Karpas-422 (cell line): ENCODE data around the gene MAJIN. TPM values are rescaled to one million over a fixed set of nuclear protein-coding genes. Genes with fewer than 3 reads are reported as not detected.

Source experiments
- DNase-seq: peaks from one replicate; pipeline ENCODE4 v3.0.0-alpha.2; 2015
- H2AFZ ChIP-seq: fragments of 200-600 bp; sonication (generic); 2 replicates; pipeline ENCODE4 v1.6.1; 2014; ENCODE audit warnings: antibody characterized with exemption, low read length, mixed read lengths
- H3K27ac ChIP-seq: fragments of 200-600 bp; sonication (generic); 2 replicates; pipeline ENCODE4 v1.5.1; 2014; ENCODE audit warnings: mild to moderate bottlenecking, low read length, moderate library complexity
- H3K27me3 ChIP-seq: fragments of 200-600 bp; sonication (generic); 2 replicates; pipeline ENCODE4 v1.6.1; 2014; ENCODE audit warnings: low read length, mixed read lengths
- H3K36me3 ChIP-seq: fragments of 200-600 bp; sonication (generic); 2 replicates; pipeline ENCODE4 v1.6.1; 2014; ENCODE audit warnings: low read length, mixed read lengths; ENCODE audit not compliant: insufficient read depth
- H3K4me1 ChIP-seq: fragments of 200-600 bp; sonication (generic); 2 replicates; pipeline ENCODE4 v1.6.1; 2014; ENCODE audit warnings: mild to moderate bottlenecking, low read length, mixed read lengths
- H3K4me2 ChIP-seq: fragments of 200-600 bp; sonication (generic); 2 replicates; pipeline ENCODE4 v1.6.1; 2014; ENCODE audit warnings: low read length, low read depth, mild to moderate bottlenecking; ENCODE audit not compliant: poor library complexity, severe bottlenecking
- H3K4me3 ChIP-seq: fragments of 200-600 bp; sonication (generic); 2 replicates; pipeline ENCODE4 v1.5.1; 2014; ENCODE audit warnings: mild to moderate bottlenecking, antibody characterized with exemption, low read length, mixed read lengths
- H3K79me2 ChIP-seq: fragments of 200-600 bp; sonication (generic); 2 replicates; pipeline ENCODE4 v1.6.1; 2014; ENCODE audit warnings: mild to moderate bottlenecking, low read length, mixed read lengths
- H3K9ac ChIP-seq: fragments of 200-600 bp; sonication (generic); 2 replicates; pipeline ENCODE4 v1.6.0; 2014; ENCODE audit warnings: low read length
- H3K9me2 ChIP-seq: fragments of 200-600 bp; sonication (generic), shearing (Covaris generic); replicated peaks from 2 replicates; pipeline ENCODE4 v1.6.0; 2014; ENCODE audit warnings: mild to moderate bottlenecking, low read length, moderate library complexity; ENCODE audit not compliant: insufficient read depth
- H3K9me3 ChIP-seq: fragments of 300-700, 200-600 bp; sonication (generic); 2 replicates; pipeline ENCODE4 v1.6.1; 2014; ENCODE audit warnings: low read length, mixed read lengths
- H4K20me1 ChIP-seq: fragments of 200-600 bp; sonication (generic); 2 replicates; pipeline ENCODE4 v1.6.1; 2014; ENCODE audit warnings: mild to moderate bottlenecking, antibody characterized with exemption, low read length, low read depth; ENCODE audit not compliant: insufficient read depth
- total RNA-seq: library from RNA; depleted of rRNA; stranded (reverse); fragments of >200 nt; shearing (Covaris generic); gene quantifications from 2 replicates; pipeline ENCODE4 v1.2.3, GENCODE V29; 2014; ENCODE audit warnings: low replicate concordance

Gene MAJIN
- total RNA-seq, 1 experiment from 2014 or later: not detected

DNA sequence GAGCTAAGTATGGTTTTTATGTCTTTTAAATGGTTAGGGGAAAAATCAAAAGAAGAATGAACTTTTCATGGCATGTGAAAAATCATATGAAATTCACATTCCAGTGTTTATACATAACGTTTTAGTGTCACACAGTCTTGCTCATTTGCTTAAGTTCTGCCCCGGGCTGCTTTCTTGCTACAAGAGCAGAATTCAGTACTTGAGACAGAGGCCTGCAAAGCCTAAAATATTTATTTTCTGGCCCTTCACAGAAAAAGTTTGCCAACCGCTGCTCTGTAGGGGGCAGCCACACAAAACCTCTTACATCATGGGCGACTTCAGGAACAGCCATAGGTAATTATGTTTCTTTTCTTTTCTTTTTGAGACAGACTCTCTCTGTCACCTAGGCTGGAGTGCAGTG lies 53.9 kb downstream of the MAJIN start:
- Histone ChIP-seq H3K4me3 (peak overlapping the region; percentile 85), H4K20me1 (no peaks in the 10 kb centered on the region), H3K9ac (peak overlapping the region; percentile 84), H3K9me2 (no peaks in the 10 kb centered on the region), H3K27ac (peak overlapping the region; percentile 69), H3K27me3 (no peaks in the 10 kb centered on the region), H3K9me3 (no peaks in the 10 kb centered on the region), H3K4me1 (peaks cover 39% of the 10 kb centered on the region), H3K4me2 (peak overlapping the region; percentile 99), H3K36me3 (peaks cover 1% of the 10 kb centered on the region; the same call in 1 of the 2 replicates), H3K79me2 (peaks cover 21% of the 10 kb centered on the region), H2AFZ (peak overlapping the region; percentile 90)
- DNase-seq: peak; percentile 75

DNA sequence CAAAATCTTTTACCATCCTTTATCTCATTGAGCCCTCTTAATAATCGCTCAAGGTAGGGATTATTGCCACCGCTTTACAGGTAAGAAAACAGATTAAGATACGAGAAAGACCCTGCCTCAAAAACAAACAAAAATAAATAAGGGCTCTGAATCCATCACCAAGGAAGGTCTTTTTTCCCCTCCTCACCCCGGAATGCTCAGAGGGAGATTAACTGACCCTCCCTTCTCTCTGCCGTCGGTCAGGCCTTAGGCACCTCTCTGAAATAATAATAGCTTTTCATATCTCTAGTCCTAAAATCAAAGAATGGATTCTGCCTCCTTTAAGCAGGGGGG lies 54.3 kb downstream of the MAJIN start:
- H3K9me2 ChIP-seq: no peaks in the 10 kb centered on the region
- H4K20me1 ChIP-seq: no peaks in the 10 kb centered on the region
- peak overlapping the region; percentile 84 for H3K9ac ChIP-seq
- H3K27ac ChIP-seq: peak overlapping the region; percentile 69
- H3K36me3 ChIP-seq: peaks cover 4% of the 10 kb centered on the region; the same call in 1 of the 2 replicates
- H3K4me2 ChIP-seq: peak overlapping the region; percentile 99
- H3K4me1 ChIP-seq: peaks cover 39% of the 10 kb centered on the region
- H3K4me3 ChIP-seq: peak overlapping the region; percentile 85
- DNase-seq: no peak
- H2AFZ ChIP-seq: peak overlapping the region; percentile 90
- no peaks in the 10 kb centered on the region for H3K27me3 ChIP-seq
- H3K79me2 ChIP-seq: peaks cover 21% of the 10 kb centered on the region
- H3K9me3 ChIP-seq: no peaks in the 10 kb centered on the region

DNA sequence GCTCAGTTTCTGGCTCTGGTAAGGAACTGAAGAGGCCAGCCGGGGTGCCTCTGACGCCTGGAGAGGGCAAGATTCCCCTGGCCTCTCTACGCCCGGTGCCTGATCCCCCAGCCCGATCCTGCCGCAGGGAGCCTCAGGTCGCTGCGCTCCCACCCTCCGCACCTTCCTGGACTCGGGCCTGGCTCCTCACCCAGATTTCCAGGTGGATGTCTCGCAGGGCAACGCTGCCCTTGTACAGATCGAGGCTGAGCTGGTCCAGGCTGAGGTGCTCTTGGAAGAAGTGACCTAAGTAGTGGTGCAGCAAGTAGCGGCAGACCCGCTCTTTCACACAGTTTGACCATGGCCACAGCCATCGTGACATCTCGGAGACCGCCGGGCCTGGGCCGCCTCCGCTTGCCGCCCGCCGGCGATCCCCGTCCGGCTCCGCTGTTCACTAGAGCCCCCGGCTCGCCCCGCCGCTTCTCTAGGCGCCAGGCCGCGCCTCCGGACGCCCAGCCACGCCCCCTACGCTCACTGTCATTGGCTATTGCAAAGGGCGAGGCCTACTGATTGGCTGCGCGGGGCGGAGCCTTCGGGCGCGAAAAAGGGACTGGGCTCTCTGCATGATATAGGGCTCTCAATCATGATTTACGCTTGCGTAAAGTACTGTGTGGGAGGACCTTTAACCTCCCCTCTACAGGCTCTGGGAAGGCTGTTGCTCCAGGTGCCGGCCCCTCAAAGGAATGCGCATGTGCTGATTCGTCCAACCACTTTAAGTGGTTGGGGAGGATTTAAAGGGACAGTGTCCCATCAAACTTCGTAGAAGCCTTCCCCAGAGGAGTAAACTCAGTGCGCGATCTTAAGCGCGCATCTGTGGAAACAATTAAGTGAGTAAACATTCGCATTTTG lies 54.9 kb downstream of the MAJIN start, which contains the start of gene ATG2A:
TSS of gene ATG2A (minus strand) at position 435 of the 888 bp plus-strand sequence. CDS start at position 361, 74 bp downstream.
- peaks cover 21% of the 10 kb centered on the region for H3K79me2 ChIP-seq
- DNase-seq: peak; percentile 99
- no peaks in the 10 kb centered on the region for H3K9me2 ChIP-seq
- peak within 1 kb of the TSS; percentile 90 for H2AFZ ChIP-seq
- peak within 1 kb of the TSS; percentile 69 for H3K27ac ChIP-seq
- no peaks in the 10 kb centered on the region for H3K9me3 ChIP-seq
- peak within 1 kb of the TSS; percentile 84 for H3K9ac ChIP-seq
- H3K4me2 ChIP-seq: peak within 1 kb of the TSS; percentile 99
- H3K4me3 ChIP-seq: peak within 1 kb of the TSS; percentile 85
- peaks cover 4% of the 10 kb centered on the region; the same call in 1 of the 2 replicates for H3K36me3 ChIP-seq
- H4K20me1 ChIP-seq: no peaks in the 10 kb centered on the region
- H3K4me1 ChIP-seq: peaks cover 39% of the 10 kb centered on the region
- H3K27me3 ChIP-seq: no peaks in the 10 kb centered on the region

DNA sequence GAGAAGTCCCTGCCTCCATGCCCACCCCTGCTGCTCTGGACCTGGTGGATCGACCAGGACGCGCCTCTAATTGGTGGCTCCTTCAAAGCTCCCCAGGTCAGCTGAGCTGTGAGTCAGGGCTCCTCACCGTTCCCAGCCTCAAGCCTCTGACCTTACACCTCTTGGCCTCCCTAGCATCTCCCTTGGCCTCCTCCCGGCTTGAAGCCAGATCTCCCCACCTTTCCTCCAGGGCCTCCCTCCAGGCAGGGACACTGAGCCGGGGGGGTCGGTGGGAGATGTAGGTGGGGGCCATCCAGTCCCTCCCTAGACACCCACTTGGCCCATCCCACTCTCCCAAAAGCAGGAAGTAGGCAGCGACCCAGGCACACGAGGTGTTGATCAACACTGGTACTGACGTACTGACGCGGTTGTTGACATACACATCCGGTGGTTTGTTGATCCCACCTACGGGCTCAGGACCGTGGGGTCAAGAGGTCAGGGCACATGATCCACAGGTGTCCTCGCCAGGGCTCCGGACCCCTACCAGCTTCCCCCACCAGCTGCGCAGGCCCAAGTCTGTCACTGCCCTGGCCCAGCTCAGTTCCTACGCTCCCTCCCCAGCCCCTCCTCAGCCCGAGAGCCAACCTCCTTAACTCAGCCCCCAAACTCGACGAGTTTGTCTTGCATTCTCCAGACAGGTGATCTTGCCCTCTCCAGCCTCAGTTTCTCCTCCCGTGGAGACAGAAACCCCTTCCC lies 55.7 kb downstream of the MAJIN start:
- no peak overlapping the region for H2AFZ ChIP-seq
- H3K27me3 ChIP-seq: no peaks in the 10 kb centered on the region
- H3K4me3 ChIP-seq: peak overlapping the region; percentile 75
- peaks cover 21% of the 10 kb centered on the region for H3K79me2 ChIP-seq
- peak; percentile 68 for DNase-seq
- H3K4me2 ChIP-seq: peak overlapping the region; percentile 81
- peak overlapping the region; percentile 82 for H3K9ac ChIP-seq
- peaks cover 4% of the 10 kb centered on the region; the same call in 1 of the 2 replicates for H3K36me3 ChIP-seq
- H4K20me1 ChIP-seq: no peaks in the 10 kb centered on the region
- no peaks in the 10 kb centered on the region for H3K9me3 ChIP-seq
- H3K9me2 ChIP-seq: no peaks in the 10 kb centered on the region
- H3K27ac ChIP-seq: peak overlapping the region; percentile 41
- H3K4me1 ChIP-seq: peaks cover 39% of the 10 kb centered on the region

DNA sequence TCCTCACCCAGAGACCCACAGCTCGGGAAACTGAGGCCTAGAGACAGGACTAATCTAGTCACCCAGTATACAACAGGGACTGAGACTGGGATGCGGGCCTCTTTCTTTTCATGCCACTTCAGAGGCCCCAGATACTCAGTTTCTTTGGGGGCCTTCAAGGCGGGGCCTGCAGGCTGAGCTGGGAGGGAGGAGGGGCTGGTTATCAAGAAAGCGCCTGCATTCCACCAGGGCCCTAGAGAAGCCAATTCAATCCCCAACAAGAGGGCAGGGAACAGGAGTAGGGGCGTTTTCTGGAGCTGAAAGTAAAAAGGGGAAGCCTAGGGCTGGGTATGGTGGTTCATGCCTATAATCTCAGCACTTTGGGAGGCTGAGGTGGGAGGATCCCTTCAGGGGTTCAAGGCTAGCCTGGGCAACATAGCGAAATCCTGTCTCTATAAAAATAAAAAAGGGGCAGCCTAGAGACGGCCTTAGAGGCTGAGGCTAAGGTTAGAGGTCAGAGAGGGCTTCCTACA lies 56.5 kb downstream of the MAJIN start:
- Histone ChIP-seq H3K4me1 (peaks cover 38% of the 10 kb centered on the region), H3K9me2 (no peaks in the 10 kb centered on the region), H3K79me2 (peaks cover 21% of the 10 kb centered on the region), H4K20me1 (no peaks in the 10 kb centered on the region), H2AFZ (no peak overlapping the region), H3K27me3 (no peaks in the 10 kb centered on the region), H3K9me3 (no peaks in the 10 kb centered on the region), H3K4me2 (peak overlapping the region; percentile 81), H3K27ac (peak overlapping the region; percentile 40), H3K4me3 (peak overlapping the region; percentile 75), H3K36me3 (peaks cover 4% of the 10 kb centered on the region; the same call in 1 of the 2 replicates), H3K9ac (peak overlapping the region; percentile 82)
- DNase-seq: no peak

DNA sequence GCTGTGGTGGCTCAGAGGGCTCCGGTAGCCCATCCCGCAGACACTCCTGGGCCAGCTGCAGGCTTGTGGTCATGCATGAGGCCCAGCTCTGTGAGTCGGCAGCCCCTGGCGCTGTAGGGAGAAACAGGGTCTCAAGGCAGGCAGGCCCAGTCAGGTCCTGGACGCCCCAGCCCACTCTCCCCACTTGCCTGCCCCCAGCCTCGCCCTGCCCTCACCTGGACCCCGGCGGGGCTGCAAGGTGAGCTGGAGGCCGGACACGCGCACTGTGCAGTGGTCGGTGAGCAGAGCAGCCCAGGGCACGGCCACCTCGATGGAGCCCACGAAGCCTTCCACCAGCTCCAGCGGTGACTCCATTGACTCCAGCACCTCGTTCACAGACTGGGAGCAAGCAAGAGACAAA lies 57.8 kb downstream of the MAJIN start:
- Histone ChIP-seq H3K4me2 (no peak overlapping the region), H3K4me1 (peaks cover 26% of the 10 kb centered on the region), H3K27me3 (no peaks in the 10 kb centered on the region), H3K9ac (no peak overlapping the region), H3K36me3 (peaks cover 4% of the 10 kb centered on the region; the same call in 1 of the 2 replicates), H4K20me1 (no peaks in the 10 kb centered on the region), H3K9me2 (no peaks in the 10 kb centered on the region), H3K4me3 (no peak overlapping the region), H3K79me2 (peaks cover 21% of the 10 kb centered on the region), H3K9me3 (no peaks in the 10 kb centered on the region), H2AFZ (no peak overlapping the region), H3K27ac (no peak overlapping the region)
- no peak for DNase-seq

DNA sequence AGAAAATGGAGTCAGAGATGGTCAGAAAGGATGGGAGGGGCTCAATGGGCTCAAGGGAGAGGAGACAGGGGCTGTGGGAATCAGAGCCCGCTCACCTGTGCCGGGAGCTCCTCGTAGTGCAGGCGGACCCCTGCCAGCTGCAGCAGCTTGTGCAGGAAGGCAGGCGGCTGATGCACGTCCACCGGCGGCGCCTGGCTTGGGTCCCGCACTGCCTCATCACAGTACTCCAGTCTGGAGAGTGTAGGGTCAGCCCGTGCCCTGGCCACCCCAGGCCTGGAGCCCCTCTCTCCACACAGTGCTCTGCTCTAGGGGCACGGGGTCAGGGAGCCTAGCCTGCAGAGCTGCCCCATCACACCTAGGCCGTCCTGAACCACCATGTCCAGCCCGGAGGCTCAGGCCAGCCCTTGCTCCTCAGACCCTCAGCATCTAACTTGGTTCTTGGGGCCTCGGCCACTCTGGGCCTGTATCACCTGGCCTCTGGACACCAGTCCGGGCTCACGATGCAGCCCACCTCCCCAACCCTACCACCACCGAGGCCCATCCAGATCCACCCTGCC lies 58.7 kb downstream of the MAJIN start:
- DNase-seq: no peak
- H3K4me1 ChIP-seq: peaks cover 21% of the 10 kb centered on the region
- H3K9me3 ChIP-seq: no peaks in the 10 kb centered on the region
- no peak overlapping the region for H3K4me3 ChIP-seq
- no peak overlapping the region for H3K9ac ChIP-seq
- H3K4me2 ChIP-seq: no peak overlapping the region
- H3K9me2 ChIP-seq: no peaks in the 10 kb centered on the region
- H4K20me1 ChIP-seq: no peaks in the 10 kb centered on the region
- H3K79me2 ChIP-seq: peaks cover 21% of the 10 kb centered on the region
- H3K27ac ChIP-seq: no peak overlapping the region
- no peaks in the 10 kb centered on the region for H3K27me3 ChIP-seq
- no peak overlapping the region for H2AFZ ChIP-seq
- peaks cover 4% of the 10 kb centered on the region; the same call in 1 of the 2 replicates for H3K36me3 ChIP-seq
